Thyroid gland (tissue), 4 donors: ENCODE measurements around the gene TTLL8.

Experiments used
- POLR2A ChIP-seq, 2 donors: fragments of 450-650 bp; IDR thresholded peaks; one replicate each; pipeline ENCODE4 v1.6.1; 2017; ENCODE audit warnings: antibody characterized with exemption in 2 of 2, mild to moderate bottlenecking in 2 of 2, moderate library complexity in 1 of 2
- TF ChIP-seq, protein P1 (sequence below), 6 experiments: fragments of 200-600 bp in 3 of 6; fragments of 450-650 bp in 3 of 6; sonication (generic) in 3 of 6; IDR thresholded peaks; one replicate each; pipeline ENCODE4 v1.5.1; 2016 to 2019; ENCODE audit warnings: antibody characterized with exemption in 6 of 6, mild to moderate bottlenecking in 2 of 6, inconsistent platforms in 1 of 6, moderate library complexity in 1 of 6

DNA sequence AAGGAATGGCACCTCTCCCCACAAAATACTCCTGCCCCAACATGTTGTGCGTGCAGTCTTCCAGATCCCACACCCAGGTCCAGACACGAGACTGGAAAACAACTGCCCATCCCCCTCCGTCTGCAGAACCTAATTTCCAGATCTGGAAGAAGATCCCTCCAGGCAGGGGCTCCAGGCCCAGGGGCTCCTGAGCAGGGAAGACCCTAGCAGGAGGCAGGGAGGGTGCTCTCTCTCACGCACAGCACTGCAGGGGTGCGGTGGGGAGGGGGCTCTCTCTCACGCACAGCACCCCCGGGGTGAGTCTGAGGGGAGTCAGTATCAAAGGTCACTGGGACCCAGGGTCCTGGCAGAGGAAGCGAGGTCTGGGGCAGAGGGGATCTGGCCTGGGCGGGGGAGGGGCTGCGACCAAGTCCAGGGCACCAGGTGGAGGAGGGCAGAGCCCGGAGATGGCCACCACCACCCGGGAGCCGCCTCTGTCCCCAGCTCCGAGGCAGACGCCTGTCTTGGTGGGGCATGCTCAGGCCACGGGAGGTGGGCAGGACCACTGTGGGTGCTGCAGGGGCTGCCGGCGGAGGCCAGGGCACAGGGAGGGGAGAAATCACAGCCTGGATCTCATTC is 25.5 kb upstream of the TTLL8 start:
- TF ChIP-seq POLR2A (IDR thresholded peaks at IDR 0.05) = no peak
- TF ChIP-seq, protein P1, sequence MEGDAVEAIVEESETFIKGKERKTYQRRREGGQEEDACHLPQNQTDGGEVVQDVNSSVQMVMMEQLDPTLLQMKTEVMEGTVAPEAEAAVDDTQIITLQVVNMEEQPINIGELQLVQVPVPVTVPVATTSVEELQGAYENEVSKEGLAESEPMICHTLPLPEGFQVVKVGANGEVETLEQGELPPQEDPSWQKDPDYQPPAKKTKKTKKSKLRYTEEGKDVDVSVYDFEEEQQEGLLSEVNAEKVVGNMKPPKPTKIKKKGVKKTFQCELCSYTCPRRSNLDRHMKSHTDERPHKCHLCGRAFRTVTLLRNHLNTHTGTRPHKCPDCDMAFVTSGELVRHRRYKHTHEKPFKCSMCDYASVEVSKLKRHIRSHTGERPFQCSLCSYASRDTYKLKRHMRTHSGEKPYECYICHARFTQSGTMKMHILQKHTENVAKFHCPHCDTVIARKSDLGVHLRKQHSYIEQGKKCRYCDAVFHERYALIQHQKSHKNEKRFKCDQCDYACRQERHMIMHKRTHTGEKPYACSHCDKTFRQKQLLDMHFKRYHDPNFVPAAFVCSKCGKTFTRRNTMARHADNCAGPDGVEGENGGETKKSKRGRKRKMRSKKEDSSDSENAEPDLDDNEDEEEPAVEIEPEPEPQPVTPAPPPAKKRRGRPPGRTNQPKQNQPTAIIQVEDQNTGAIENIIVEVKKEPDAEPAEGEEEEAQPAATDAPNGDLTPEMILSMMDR (IDR thresholded peaks at IDR 0.05) = no peak
